ENCODE measurements around the gene DNASE1L2.
"Not testable (repeated sequence)": the region's sequence is repeated elsewhere in the genome, so short reads cannot be mapped to it uniquely, and the experiment has no call there.

DNASE1L2 gene

GRCh38 chr16:2203119-2203688, 33.0 kb upstream of the DNASE1L2 start:
- FAIRE-seq; DNase-seq (ENCODE audit: low spot score): not testable (repeated sequence)

- FAIRE-seq (no peak), DNase-seq (ENCODE audit: low spot score) (no peak)
These were observed 31.7 kb upstream of the DNASE1L2 start for GRCh38 chr16:2204416-2205103.

- DNase-seq (ENCODE audit: low spot score) (peak; percentile 65), FAIRE-seq (no peak)
These were observed 30.9 kb upstream of the DNASE1L2 start, which contains the start of gene MLST8 for GRCh38 chr16:2205104-2205966. MLST8 (plus strand) TSS chr16:2205454; CDS start chr16:2206086, 632 bp downstream.

- FAIRE-seq (no peak), DNase-seq (ENCODE audit: low spot score) (no peak)
These were observed 30.3 kb upstream of the DNASE1L2 start for GRCh38 chr16:2205967-2206313.

GRCh38 chr16:2206420-2206779, 29.8 kb upstream of the DNASE1L2 start:
- no peak for DNase-seq (ENCODE audit: low spot score)

GRCh38 chr16:2206780-2207433, 29.3 kb upstream of the DNASE1L2 start:
- FAIRE-seq (no peak), DNase-seq (ENCODE audit: low spot score) (no peak)

More at GRCh38 chr16:2206420-2206779, 29.8 kb upstream of the DNASE1L2 start:
- no peak for FAIRE-seq

- DNase-seq (ENCODE audit: low spot score) = no peak
- no peak for FAIRE-seq
These were observed 28.4 kb upstream of the DNASE1L2 start for GRCh38 chr16:2207872-2208271.

- DNase-seq (ENCODE audit: low spot score) = no peak
- FAIRE-seq = no peak
These were observed 27.9 kb upstream of the DNASE1L2 start for GRCh38 chr16:2208308-2208707.

- FAIRE-seq (no peak), DNase-seq (ENCODE audit: low spot score) (no peak)
These were observed 27.5 kb upstream of the DNASE1L2 start for GRCh38 chr16:2208772-2209171.

GRCh38 chr16:2209258-2210008, 26.8 kb upstream of the DNASE1L2 start:
- DNase-seq (ENCODE audit: low spot score) (no peak), FAIRE-seq (no peak)

GRCh38 chr16:2210009-2210332, 26.3 kb upstream of the DNASE1L2 start:
- DNase-seq (ENCODE audit: low spot score) (no peak), FAIRE-seq (no peak)

- no peak for FAIRE-seq
These were observed 25.6 kb upstream of the DNASE1L2 start, which contains the start of gene BRICD5 for GRCh38 chr16:2210386-2211365. BRICD5 (minus strand) TSS chr16:2210863; CDS start chr16:2210833, 30 bp downstream.

GRCh38 chr16:2211923-2212347, 24.3 kb upstream of the DNASE1L2 start:
- FAIRE-seq (no peak), DNase-seq (ENCODE audit: low spot score) (no peak)

More at GRCh38 chr16:2210386-2211365, 25.6 kb upstream of the DNASE1L2 start, which contains the start of gene BRICD5:
- no peak for DNase-seq (ENCODE audit: low spot score)

GRCh38 chr16:2212362-2213324, 23.6 kb upstream of the DNASE1L2 start:
- FAIRE-seq (no peak), DNase-seq (ENCODE audit: low spot score) (no peak)

GRCh38 chr16:2213817-2214718, 22.2 kb upstream of the DNASE1L2 start:
- FAIRE-seq = no peak
- DNase-seq (ENCODE audit: low spot score) = no peak

- DNase-seq (ENCODE audit: low spot score) (no peak), FAIRE-seq (no peak)
These were observed 21.6 kb upstream of the DNASE1L2 start, which contains the start of gene PGP for GRCh38 chr16:2214719-2214968. PGP (minus strand) TSS chr16:2214840; CDS start chr16:2214777, 63 bp downstream.

GRCh38 chr16:2216330-2216729, 19.9 kb upstream of the DNASE1L2 start:
- no peak for FAIRE-seq
- no peak for DNase-seq (ENCODE audit: low spot score)

All from RCC 7860 (cell line).